Measurements from ENCODE around the gene PGLYRP2. TPM values are rescaled to one million over a fixed set of nuclear protein-coding genes. Genes with fewer than 3 reads are reported as not detected.

Gene PGLYRP2
- polyA plus RNA-seq, 1 donor from 2014 or later = not detected

DNA sequence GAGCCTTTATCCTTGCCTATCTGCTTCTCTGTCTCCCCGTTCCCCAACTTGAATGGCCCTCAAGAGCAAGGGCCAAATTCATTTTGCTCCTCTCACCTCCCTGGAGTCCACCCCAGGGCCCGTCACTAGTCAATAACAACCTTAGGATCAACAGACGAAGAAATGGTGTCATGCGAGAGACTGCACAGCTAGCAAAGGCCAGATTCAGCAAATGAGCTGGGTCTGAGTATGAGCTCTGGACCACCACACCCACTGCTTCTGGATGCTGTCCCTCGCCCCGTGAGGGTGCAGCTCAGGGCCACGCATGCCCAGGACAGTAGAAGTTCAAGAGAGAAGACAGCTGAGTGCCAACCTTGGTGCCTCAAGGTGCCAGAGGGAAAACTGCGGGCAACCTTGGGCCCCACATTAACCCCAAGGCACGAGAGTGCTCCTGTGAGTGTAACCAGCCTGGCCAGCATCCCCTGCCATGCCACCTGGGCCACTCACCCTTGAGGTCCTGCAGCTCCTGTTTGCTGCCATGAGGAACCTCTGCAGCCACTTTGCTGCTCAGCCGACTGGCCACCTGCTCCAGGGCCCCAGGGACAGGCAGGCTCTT is 48.7 kb downstream of the PGLYRP2 start:
- TF ChIP-seq REST (IDR thresholded peaks at IDR 0.05; ENCODE audit: borderline replicate concordance) (no peak), EP300 (conservative IDR thresholded peaks at IDR 0.05; ENCODE audit: poor library complexity, severe bottlenecking) (no peak), SMC3 (conservative IDR thresholded peaks at IDR 0.05; ENCODE audit: poor library complexity) (no peak), POLR2AphosphoS5 (IDR thresholded peaks at IDR 0.05) (no peak), EZH2 (IDR thresholded peaks at IDR 0.05; ENCODE audit: borderline replicate concordance, insufficient read depth, low read length, poor library complexity, severe bottlenecking) (no peak), RAD21 (conservative IDR thresholded peaks at IDR 0.05) (no peak)
- TF ChIP-seq, protein P1, sequence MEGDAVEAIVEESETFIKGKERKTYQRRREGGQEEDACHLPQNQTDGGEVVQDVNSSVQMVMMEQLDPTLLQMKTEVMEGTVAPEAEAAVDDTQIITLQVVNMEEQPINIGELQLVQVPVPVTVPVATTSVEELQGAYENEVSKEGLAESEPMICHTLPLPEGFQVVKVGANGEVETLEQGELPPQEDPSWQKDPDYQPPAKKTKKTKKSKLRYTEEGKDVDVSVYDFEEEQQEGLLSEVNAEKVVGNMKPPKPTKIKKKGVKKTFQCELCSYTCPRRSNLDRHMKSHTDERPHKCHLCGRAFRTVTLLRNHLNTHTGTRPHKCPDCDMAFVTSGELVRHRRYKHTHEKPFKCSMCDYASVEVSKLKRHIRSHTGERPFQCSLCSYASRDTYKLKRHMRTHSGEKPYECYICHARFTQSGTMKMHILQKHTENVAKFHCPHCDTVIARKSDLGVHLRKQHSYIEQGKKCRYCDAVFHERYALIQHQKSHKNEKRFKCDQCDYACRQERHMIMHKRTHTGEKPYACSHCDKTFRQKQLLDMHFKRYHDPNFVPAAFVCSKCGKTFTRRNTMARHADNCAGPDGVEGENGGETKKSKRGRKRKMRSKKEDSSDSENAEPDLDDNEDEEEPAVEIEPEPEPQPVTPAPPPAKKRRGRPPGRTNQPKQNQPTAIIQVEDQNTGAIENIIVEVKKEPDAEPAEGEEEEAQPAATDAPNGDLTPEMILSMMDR (IDR thresholded peaks at IDR 0.05; ENCODE audit: poor library complexity, severe bottlenecking) = no peak
- H3K4me2 ChIP-seq (ENCODE audit: low read length) = peak overlapping the region; percentile 97
- no peaks in the 10 kb centered on the region for H4K20me1 ChIP-seq (ENCODE audit: insufficient read depth)
- H3K36me3 ChIP-seq (ENCODE audit: insufficient read depth, low read length) = peaks cover 6% of the 10 kb centered on the region
- H3K27ac ChIP-seq (ENCODE audit: low read length) = no peak overlapping the region
- H3K27me3 ChIP-seq (ENCODE audit: insufficient read depth, low read depth, low read length) = no peaks in the 10 kb centered on the region
- H3F3A ChIP-seq (ENCODE audit: insufficient read depth, low read length, poor library complexity, severe bottlenecking) = no peaks in the 10 kb centered on the region
- peak overlapping the region; percentile 90 for H3K4me3 ChIP-seq (ENCODE audit: low read length)
- H3K9ac ChIP-seq (ENCODE audit: low read length) = no peak overlapping the region
- H2AFZ ChIP-seq (ENCODE audit: low read depth, low read length) = no peak overlapping the region
- peaks cover 30% of the 10 kb centered on the region for H3K79me2 ChIP-seq (replicated peaks; ENCODE audit: insufficient read depth, low read length)
- no peaks in the 10 kb centered on the region for H3K9me2 ChIP-seq (ENCODE audit: insufficient read depth, low read length)
- no peaks in the 10 kb centered on the region for H3K9me3 ChIP-seq (ENCODE audit: low read length)

DNA sequence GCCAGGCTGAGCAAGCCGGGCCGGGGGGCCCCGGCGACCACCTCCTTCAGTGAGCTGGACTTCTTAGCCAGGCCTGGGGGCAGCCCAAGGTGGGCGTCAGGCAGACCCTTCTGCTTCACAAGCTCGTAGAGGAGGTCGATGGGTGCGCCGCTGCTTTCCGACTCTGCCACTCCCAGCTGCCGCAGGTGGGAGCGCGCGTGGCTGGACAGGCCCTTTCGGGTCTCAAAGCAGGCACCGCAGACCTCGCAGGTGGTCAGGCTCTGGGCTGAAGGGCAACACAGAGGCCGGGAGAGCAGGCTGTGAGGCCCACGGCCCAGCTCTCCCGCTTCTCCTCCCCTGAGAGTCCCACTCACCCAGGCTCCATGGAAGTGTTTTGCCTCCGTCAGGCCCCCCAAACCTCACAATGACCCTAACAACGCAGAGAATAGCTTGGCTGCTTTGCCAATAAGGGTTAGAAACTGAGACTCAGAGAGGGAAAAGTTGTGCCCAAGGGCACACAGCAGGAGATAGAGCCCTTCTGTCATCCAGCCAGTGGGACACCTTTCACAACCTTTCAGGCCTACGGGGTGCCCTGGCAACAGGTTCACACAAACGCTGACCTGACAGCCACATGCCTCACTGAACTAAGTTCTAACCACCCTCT is 49.4 kb downstream of the PGLYRP2 start:
- Histone ChIP-seq H4K20me1 (ENCODE audit: insufficient read depth) (no peaks in the 10 kb centered on the region), H3K27me3 (ENCODE audit: insufficient read depth, low read depth, low read length) (no peaks in the 10 kb centered on the region), H3K9me2 (ENCODE audit: insufficient read depth, low read length) (no peaks in the 10 kb centered on the region), H3K9me3 (ENCODE audit: low read length) (no peaks in the 10 kb centered on the region), H2AFZ (ENCODE audit: low read depth, low read length) (no peak overlapping the region), H3K9ac (ENCODE audit: low read length) (no peak overlapping the region), H3F3A (ENCODE audit: insufficient read depth, low read length, poor library complexity, severe bottlenecking) (no peaks in the 10 kb centered on the region), H3K79me2 (replicated peaks; ENCODE audit: insufficient read depth, low read length) (peaks cover 30% of the 10 kb centered on the region), H3K27ac (ENCODE audit: low read length) (no peak overlapping the region), H3K4me3 (ENCODE audit: low read length) (no peak overlapping the region), H3K4me2 (ENCODE audit: low read length) (no peak overlapping the region), H3K36me3 (ENCODE audit: insufficient read depth, low read length) (peaks cover 6% of the 10 kb centered on the region)
- TF ChIP-seq TAF1 (IDR thresholded peaks at IDR 0.05; ENCODE audit: low read depth) (no peak), MXI1 (conservative IDR thresholded peaks at IDR 0.05; ENCODE audit: poor library complexity, severe bottlenecking) (no peak), SMC3 (conservative IDR thresholded peaks at IDR 0.05; ENCODE audit: poor library complexity) (no peak), RAD21 (conservative IDR thresholded peaks at IDR 0.05) (no peak), POLR2AphosphoS5 (IDR thresholded peaks at IDR 0.05) (no peak), REST (IDR thresholded peaks at IDR 0.05; ENCODE audit: borderline replicate concordance) (no peak), EZH2 (IDR thresholded peaks at IDR 0.05; ENCODE audit: borderline replicate concordance, insufficient read depth, low read length, poor library complexity, severe bottlenecking) (no peak), EP300 (conservative IDR thresholded peaks at IDR 0.05; ENCODE audit: poor library complexity, severe bottlenecking) (no peak)
- TF ChIP-seq, protein P1 (IDR thresholded peaks at IDR 0.05; ENCODE audit: poor library complexity, severe bottlenecking) = no peak
